GM19238 (cell line): ENCODE results near the gene PCDHA9.
"Not testable (repeated sequence)": the region's sequence is repeated elsewhere in the genome, so short reads cannot be mapped to it uniquely, and the experiment has no call there.

Experiments
- DNase-seq: peaks from one replicate; pipeline ENCODE4 v3.0.0; 2011; ENCODE audit warnings: low spot score; ENCODE audit not compliant: insufficient read length

The PCDHA9 gene, protein sequence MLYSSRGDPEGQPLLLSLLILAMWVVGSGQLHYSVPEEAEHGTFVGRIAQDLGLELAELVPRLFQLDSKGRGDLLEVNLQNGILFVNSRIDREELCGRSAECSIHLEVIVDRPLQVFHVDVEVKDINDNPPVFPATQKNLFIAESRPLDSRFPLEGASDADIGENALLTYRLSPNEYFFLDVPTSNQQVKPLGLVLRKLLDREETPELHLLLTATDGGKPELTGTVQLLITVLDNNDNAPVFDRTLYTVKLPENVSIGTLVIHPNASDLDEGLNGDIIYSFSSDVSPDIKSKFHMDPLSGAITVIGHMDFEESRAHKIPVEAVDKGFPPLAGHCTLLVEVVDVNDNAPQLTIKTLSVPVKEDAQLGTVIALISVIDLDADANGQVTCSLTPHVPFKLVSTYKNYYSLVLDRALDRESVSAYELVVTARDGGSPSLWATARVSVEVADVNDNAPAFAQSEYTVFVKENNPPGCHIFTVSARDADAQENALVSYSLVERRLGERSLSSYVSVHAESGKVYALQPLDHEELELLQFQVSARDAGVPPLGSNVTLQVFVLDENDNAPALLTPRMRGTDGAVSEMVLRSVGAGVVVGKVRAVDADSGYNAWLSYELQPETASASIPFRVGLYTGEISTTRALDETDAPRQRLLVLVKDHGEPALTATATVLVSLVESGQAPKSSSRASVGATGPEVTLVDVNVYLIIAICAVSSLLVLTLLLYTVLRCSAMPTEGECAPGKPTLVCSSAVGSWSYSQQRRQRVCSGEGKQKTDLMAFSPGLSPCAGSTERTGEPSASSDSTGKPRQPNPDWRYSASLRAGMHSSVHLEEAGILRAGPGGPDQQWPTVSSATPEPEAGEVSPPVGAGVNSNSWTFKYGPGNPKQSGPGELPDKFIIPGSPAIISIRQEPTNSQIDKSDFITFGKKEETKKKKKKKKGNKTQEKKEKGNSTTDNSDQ

GRCh38 chr5:140848139-140849102 is at the start of gene PCDHA9:
PCDHA9 (plus strand) TSS chr5:140848382; CDS start chr5:140848496, 114 bp downstream.
- not testable (repeated sequence) for DNase-seq

- no peak for DNase-seq
Measured at GRCh38 chr5:140800816-140801493, 47.2 kb upstream of the PCDHA9 start, which contains the start of gene PCDHA3. PCDHA3 (plus strand) TSS chr5:140801057.

- no peak for DNase-seq
Measured at GRCh38 chr5:140801494-140801841, 46.7 kb upstream of the PCDHA9 start.

- not testable (repeated sequence) for DNase-seq
Measured at GRCh38 chr5:140802381-140802780, 45.8 kb upstream of the PCDHA9 start.

DNA sequence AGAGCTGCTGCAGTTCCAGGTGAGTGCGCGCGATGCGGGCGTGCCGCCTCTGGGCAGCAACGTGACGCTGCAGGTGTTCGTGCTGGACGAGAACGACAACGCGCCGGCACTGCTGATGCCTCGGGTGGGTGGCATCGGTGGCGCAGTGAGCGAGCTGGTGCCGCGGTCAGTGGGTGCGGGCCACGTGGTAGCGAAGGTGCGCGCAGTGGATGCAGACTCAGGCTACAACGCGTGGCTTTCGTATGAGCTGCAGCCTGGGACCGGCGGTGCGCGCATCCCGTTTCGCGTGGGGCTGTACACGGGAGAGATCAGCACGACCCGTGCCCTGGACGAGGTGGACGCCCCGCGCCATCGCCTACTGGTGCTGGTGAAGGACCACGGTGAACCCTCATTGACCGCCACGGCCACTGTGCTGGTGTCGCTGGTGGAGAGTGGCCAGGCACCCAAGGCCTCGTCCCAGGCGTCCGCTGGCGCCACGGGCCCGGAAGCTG is 45.4 kb upstream of the PCDHA9 start:
- DNase-seq = no peak

DNA sequence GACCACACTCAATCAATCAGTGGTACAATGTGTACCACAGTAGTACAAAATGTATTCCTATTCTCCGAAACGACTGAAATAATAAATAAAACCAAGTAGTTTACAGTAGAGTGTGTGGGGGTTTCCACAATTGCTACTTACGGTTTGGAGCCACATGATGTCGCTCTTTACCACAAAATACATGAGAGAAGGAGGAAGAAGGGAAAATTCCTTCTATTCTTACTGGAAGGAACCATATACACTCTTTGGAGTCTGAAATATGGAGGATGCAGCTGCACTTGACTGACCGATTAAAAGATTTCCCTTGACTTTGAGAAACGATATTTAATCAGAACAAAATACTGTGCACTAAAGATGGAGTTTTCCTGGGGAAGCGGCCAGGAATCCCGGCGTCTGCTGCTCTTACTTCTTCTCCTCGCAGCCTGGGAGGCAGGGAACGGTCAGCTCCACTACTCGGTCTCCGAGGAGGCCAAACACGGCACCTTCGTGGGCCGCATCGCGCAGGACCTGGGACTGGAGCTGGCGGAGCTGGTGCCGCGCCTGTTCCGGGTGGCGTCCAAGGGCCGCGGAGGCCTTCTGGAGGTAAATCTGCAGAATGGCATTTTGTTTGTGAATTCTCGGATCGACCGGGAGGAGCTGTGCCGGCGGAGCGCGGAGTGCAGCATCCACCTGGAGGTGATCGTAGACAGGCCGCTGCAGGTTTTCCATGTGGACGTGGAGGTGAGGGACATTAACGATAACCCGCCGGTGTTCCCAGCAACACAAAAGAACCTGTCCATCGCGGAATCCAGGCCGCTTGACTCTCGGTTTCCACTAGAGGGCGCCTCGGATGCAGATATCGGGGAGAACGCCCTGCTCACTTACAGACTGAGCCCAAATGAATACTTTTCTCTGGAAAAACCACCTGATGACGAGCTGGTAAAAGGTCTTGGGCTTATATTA is 41.1 kb upstream of the PCDHA9 start, which contains the start of gene PCDHA4:
PCDHA4 (plus strand) TSS at position 235 of the 942 bp plus-strand sequence.
- DNase-seq = no peak

DNA sequence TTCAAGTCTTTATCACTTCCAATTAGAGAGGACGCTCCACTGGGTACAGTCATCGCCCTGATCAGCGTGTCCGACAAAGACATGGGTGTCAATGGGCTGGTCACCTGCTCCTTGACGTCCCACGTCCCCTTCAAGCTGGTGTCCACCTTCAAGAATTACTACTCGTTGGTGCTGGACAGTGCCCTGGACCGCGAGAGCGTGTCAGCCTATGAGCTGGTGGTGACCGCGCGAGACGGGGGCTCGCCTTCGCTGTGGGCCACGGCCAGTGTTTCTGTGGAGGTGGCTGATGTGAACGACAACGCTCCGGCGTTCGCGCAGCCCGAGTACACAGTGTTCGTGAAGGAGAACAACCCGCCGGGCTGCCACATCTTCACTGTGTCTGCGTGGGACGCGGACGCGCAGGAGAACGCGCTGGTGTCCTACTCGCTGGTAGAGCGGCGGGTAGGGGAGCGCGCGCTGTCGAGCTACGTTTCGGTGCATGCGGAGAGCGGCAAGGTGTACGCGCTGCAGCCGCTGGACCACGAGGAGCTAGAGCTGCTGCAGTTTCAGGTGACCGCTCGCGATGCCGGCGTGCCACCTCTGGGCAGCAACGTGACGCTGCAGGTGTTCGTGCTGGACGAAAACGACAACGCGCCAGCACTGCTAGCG is 39.8 kb upstream of the PCDHA9 start:
- not testable (repeated sequence) for DNase-seq

- DNase-seq = no peak
Measured at GRCh38 chr5:140808889-140809291, 39.3 kb upstream of the PCDHA9 start.

DNA sequence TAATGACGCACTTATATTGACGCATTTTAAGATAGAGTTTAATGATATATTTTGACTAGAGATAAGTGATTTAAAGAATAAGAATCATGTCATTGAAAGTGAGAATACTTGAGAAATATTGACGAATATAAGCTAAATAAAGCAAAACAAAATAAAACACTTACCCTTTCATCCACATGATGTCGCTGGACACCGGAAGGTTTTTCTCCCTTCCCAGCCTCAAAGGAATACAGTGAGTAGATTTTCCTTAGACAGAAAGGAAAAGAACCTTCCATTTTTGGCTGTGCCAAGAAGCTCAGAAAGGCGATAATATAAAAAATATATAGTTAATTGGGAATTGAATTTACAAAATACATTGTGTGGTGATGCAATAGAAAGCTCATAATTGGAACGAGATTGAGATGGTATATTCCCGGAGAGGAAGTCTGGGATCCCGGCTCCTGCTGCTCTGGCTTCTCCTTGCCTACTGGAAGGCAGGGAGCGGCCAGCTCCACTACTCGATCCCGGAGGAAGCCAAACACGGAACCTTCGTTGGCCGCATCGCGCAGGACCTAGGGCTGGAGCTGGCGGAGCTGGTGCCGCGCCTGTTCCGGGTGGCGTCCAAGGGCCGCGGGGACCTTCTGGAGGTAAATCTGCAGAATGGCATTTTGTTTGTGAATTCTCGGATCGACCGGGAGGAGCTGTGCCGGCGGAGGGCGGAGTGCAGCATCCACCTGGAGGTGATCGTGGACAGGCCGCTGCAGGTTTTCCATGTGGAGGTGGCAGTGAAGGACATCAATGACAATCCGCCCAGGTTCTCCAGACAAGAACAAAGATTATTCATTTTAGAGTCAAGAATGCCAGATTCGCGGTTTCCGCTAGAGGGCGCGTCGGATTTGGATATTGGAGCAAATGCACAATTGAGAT is 26.6 kb upstream of the PCDHA9 start, which contains the start of gene PCDHA5:
PCDHA5 (plus strand) TSS at position 239 of the 906 bp plus-strand sequence.
- no peak for DNase-seq

DNA sequence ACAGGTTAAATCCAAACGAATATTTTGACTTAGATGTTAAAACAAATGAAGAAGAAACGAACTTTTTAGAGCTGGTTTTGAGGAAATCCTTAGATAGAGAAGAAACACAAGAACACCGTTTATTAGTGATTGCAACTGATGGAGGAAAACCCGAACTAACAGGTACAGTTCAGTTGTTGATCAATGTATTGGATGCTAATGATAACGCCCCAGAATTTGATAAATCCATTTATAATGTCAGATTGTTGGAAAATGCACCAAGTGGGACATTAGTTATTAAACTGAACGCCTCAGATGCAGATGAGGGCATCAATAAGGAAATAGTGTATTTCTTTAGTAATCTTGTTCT is 25.9 kb upstream of the PCDHA9 start:
- DNase-seq = no peak

- not testable (repeated sequence) for DNase-seq
Measured at GRCh38 chr5:140822969-140823368, 25.2 kb upstream of the PCDHA9 start.

DNA sequence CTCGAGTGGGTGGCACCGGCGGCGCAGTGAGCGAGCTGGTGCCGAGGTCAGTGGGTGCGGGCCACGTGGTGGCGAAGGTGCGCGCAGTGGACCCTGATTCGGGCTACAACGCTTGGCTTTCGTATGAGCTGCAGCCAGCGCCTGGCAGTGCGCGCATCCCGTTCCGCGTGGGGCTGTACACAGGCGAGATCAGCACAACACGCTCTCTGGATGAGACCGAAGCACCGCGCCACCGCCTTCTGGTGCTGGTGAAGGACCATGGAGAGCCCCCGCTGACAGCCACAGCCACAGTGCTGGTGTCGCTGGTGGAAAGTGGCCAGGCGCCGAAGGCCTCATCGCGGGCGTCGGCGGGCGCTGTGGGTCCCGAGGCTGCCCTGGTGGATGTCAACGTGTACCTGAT is 24.7 kb upstream of the PCDHA9 start:
- no peak for DNase-seq

DNA sequence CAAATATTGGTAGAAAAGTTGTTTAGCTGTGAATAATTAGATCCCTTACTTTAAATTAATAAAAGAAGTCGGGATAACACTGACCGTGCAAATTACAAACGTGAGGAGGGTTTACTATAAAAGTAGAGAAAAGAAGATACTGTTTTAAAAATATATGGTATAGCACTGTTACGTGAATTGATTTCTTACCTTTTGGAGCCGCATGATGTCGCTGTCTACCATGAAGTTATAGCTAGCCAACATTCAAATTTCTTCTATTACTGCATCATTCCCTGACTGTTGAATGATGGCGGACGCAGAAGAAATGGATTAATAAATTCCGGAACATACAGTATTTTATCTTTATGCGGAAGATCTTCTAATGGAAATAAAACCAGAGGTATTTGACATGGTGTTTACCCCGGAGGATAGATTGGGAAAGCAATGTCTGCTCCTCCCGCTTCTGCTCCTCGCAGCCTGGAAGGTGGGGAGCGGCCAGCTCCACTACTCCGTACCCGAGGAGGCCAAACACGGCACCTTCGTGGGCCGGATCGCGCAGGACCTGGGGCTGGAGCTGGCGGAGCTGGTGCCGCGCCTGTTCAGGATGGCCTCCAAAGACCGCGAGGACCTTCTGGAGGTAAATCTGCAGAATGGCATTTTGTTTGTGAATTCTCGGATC is 20.3 kb upstream of the PCDHA9 start, which contains the start of gene PCDHA6:
PCDHA6 (plus strand) TSS at position 257 of the 658 bp plus-strand sequence; CDS start at position 389, 132 bp downstream.
- DNase-seq = no peak

GRCh38 chr5:140828362-140828737 is 19.8 kb upstream of the PCDHA9 start:
- no peak for DNase-seq

DNA sequence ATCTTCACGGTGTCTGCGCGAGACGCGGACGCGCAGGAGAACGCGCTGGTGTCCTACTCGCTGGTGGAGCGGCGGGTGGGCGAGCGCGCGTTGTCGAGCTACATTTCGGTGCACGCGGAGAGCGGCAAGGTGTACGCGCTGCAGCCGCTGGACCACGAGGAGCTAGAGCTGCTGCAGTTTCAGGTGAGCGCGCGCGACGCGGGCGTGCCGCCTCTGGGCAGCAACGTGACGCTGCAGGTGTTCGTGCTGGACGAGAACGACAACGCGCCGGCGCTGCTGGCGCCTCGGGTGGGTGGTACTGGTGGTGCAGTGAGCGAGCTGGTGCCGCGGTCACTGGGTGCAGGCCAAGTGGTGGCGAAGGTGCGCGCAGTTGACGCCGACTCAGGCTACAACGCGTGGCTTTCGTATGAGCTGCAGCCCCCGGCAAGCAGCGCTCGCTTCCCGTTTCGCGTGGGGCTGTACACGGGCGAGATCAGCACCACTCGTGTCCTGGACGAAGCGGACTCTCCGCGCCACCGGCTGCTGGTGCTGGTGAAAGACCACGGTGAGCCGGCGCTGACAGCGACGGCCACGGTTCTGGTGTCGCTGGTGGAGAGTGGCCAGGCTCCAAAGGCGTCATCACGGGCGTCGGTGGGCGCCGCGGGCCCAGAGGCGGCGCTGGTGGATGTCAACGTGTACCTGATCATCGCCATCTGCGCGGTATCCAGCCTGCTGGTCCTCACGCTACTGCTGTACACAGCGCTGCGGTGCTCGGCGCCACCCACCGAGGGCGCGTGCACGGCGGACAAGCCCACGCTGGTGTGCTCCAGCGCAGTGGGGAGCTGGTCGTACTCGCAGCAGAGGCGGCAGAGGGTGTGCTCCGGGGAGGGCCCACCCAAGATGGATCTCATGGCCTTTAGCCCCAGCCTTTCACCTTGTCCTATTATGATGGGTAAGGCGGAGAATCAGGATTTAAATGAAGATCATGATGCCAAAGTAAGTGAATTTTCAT is 18.4 kb upstream of the PCDHA9 start:
- not testable (repeated sequence) for DNase-seq

GRCh38 chr5:140833993-140834392 is 14.2 kb upstream of the PCDHA9 start, which contains the start of gene PCDHA7:
PCDHA7 (plus strand) TSS chr5:140834269; CDS start chr5:140834384, 115 bp downstream.
- DNase-seq = no peak
